Thoracic aorta (tissue), 2 donors: ENCODE measurements around the gene DDIT3. TPM values are rescaled to one million over a fixed set of nuclear protein-coding genes. Genes with fewer than 3 reads are reported as not detected.

Source experiments
- ATAC-seq: fragments of 150-250 bp; one replicate; pipeline ENCODE4 v1.8.0; 2017; ENCODE audit warnings: low read depth; ENCODE audit not compliant: insufficient number of reproducible peaks, low FRiP score
- DNase-seq: peaks from one replicate; pipeline ENCODE4 v3.0.0-alpha.2; 2020; ENCODE audit warnings: low spot score
- H3K27ac ChIP-seq, 2 donors: fragments of 200-600 bp; sonication (generic); 1 replicate in 1 of 2; 2 replicates in 1 of 2; pipeline ENCODE4 v1.5.1; 2016; ENCODE audit warnings: mild to moderate bottlenecking in 2 of 2, moderate library complexity in 2 of 2
- H3K27me3 ChIP-seq: fragments of 200-600 bp; sonication (generic); replicated peaks from 2 replicates; pipeline ENCODE4 v1.6.0; 2016; ENCODE audit warnings: mild to moderate bottlenecking; ENCODE audit not compliant: insufficient read depth
- H3K36me3 ChIP-seq: fragments of 200-600 bp; sonication (generic); one replicate; pipeline ENCODE4 v1.5.1; 2016
- H3K4me1 ChIP-seq, 2 donors: fragments of 200-600 bp; sonication (generic); 1 replicate in 1 of 2; 2 replicates in 1 of 2; pipeline versions ENCODE4 v1.5.1 to v1.6.0; 2016; ENCODE audit warnings: low read depth in 2 of 2, mild to moderate bottlenecking in 1 of 2; ENCODE audit not compliant: control insufficient read depth in 1 of 2
- H3K4me3 ChIP-seq: fragments of 200-600 bp; sonication (generic); 2 replicates; pipeline ENCODE4 v1.5.1; 2016; ENCODE audit warnings: mild to moderate bottlenecking
- H3K9me3 ChIP-seq: fragments of 200-600 bp; sonication (generic); 2 replicates; pipeline ENCODE4 v1.5.1; 2016
- total RNA-seq, 2 donors: library from RNA; depleted of rRNA; stranded (reverse); fragments of >200 nt; gene quantifications; one replicate each; pipeline versions ENCODE4 v1.1.0 to v1.2.3, GENCODE V29; 2016
- TF ChIP-seq, protein P1 (sequence below): fragments of 200-600 bp; sonication (generic); IDR thresholded peaks from one replicate; pipeline ENCODE4 v1.5.1; 2019; ENCODE audit warnings: antibody characterized with exemption

The DDIT3 gene
- total RNA-seq, 2 donors from 2014 or later, result 35.5 to 39.6 TPM

DNA sequence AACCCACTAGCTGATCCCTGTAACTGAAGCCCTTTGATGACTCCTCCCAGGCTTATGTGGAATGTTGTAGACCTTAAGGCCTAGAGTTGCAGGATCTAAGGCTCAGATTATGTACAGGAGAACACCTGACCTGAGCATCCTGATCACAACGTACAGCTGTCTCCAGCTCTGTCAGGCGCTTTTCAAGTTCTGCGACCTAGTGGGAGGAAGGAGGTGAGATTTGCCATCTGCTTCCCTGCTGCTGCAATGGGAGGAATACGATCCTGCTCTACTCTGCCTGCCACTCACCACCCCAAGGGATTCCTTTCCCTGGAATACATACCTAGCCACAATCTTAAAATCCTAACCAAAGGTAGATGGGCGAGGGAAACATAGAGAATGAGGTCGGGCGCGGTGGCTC, 12.8 kb upstream of the DDIT3 start:
- Histone ChIP-seq H3K27ac (no peak overlapping the region), H3K9me3 (no peaks in the 10 kb centered on the region), H3K27me3 (no peaks in the 10 kb centered on the region), H3K36me3 (peaks cover 73% of the 10 kb centered on the region), H3K4me1 (no peaks in the 10 kb centered on the region), H3K4me3 (no peak overlapping the region)
- DNase-seq (no peak), ATAC-seq (no peak)
- TF ChIP-seq, protein P1, sequence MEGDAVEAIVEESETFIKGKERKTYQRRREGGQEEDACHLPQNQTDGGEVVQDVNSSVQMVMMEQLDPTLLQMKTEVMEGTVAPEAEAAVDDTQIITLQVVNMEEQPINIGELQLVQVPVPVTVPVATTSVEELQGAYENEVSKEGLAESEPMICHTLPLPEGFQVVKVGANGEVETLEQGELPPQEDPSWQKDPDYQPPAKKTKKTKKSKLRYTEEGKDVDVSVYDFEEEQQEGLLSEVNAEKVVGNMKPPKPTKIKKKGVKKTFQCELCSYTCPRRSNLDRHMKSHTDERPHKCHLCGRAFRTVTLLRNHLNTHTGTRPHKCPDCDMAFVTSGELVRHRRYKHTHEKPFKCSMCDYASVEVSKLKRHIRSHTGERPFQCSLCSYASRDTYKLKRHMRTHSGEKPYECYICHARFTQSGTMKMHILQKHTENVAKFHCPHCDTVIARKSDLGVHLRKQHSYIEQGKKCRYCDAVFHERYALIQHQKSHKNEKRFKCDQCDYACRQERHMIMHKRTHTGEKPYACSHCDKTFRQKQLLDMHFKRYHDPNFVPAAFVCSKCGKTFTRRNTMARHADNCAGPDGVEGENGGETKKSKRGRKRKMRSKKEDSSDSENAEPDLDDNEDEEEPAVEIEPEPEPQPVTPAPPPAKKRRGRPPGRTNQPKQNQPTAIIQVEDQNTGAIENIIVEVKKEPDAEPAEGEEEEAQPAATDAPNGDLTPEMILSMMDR, result no peak

DNA sequence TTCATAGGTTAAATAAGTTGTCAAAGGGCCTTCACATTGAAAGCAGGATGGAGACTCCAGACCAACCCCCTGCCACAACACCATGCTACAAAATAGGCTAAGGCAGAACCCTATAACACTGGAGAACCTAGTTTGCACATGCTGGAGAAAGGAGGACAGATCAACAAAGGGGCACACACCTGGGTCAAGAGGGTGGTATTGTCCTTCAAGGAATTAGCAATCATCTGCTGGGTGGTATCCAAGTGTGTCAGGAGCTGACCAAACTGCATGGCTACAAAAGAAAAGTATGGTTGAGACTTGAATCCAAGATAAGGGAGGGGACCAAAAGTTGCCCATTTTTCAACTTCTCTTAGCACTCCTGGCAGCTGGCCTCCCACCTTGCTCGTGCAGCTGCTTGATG, 11.5 kb upstream of the DDIT3 start:
- no peak overlapping the region for H3K4me3 ChIP-seq
- H3K27me3 ChIP-seq, result no peaks in the 10 kb centered on the region
- H3K36me3 ChIP-seq, result peaks cover 78% of the 10 kb centered on the region
- no peak for ATAC-seq
- no peak overlapping the region for H3K27ac ChIP-seq
- DNase-seq, result no peak
- no peaks in the 10 kb centered on the region for H3K4me1 ChIP-seq
- H3K9me3 ChIP-seq, result no peaks in the 10 kb centered on the region
- TF ChIP-seq, protein P1, result no peak

DNA sequence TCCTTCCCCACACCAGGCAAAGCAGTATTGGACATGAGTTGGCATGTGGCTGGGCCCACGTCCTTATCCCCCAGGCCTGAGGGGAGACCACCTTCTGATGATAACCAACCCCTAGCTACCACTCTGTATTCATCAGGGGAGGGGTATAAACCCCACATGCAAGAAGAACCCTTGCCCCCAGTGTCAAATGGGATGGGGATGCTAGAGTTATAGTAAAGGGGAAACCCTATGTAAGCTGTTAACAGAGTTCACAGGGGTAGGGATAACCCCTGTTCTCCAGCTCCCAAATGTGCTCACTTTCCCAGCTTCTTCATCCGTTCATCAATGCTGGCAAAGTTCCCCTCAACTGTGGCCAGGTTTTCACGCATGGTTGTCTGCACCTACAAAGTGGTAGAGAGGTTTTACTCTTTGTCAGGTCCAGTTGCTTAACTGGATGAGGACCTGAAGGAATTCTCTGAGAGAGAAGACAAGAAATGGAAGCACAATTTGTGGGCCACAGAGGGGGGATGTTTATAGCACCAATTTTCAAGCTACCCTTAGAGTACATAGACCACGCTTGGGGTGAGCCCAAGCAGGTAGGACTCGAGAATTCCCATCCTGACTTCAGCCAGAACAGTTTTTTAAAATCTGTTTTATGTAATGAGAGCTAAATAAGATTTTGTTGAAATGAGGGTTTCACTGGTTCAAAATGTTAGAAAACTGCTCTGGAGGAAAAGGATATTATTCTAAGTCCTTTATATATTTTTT, 10.3 kb upstream of the DDIT3 start:
- Histone ChIP-seq H3K9me3 (no peaks in the 10 kb centered on the region), H3K4me3 (no peak overlapping the region), H3K27ac (no peak overlapping the region), H3K27me3 (no peaks in the 10 kb centered on the region), H3K4me1 (peaks cover 0 to 4% of the 10 kb centered on the region in 2 donors), H3K36me3 (peaks cover 91% of the 10 kb centered on the region)
- DNase-seq (no peak), ATAC-seq (no peak)
- TF ChIP-seq, protein P1, result no peak

DNA sequence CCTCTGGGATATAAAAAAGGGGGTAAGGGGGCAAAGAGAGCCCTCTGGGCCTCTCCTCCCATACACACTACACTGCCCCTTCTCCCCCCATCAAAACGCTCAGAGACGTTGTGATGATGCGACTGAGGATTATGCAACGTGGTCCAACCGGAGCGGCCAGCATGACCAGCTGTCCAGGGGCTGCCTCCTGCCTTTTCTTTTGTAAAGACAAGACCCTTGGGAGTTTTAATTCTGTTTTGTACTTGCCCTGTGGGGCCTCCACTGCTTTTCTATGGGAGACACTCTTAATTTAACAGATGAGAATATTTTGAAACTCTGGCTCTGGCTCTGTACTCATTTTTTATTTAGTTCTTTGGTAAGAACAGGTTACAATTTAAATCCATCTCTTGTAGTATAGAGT, 9.5 kb upstream of the DDIT3 start:
- TF ChIP-seq, protein P1, result no peak
- Histone ChIP-seq H3K4me3 (no peak overlapping the region), H3K9me3 (no peaks in the 10 kb centered on the region), H3K27ac (no peak overlapping the region), H3K36me3 (peaks cover 90% of the 10 kb centered on the region), H3K27me3 (no peaks in the 10 kb centered on the region), H3K4me1 (peaks cover 0 to 11% of the 10 kb centered on the region in 2 donors)
- DNase-seq (no peak), ATAC-seq (no peak)

DNA sequence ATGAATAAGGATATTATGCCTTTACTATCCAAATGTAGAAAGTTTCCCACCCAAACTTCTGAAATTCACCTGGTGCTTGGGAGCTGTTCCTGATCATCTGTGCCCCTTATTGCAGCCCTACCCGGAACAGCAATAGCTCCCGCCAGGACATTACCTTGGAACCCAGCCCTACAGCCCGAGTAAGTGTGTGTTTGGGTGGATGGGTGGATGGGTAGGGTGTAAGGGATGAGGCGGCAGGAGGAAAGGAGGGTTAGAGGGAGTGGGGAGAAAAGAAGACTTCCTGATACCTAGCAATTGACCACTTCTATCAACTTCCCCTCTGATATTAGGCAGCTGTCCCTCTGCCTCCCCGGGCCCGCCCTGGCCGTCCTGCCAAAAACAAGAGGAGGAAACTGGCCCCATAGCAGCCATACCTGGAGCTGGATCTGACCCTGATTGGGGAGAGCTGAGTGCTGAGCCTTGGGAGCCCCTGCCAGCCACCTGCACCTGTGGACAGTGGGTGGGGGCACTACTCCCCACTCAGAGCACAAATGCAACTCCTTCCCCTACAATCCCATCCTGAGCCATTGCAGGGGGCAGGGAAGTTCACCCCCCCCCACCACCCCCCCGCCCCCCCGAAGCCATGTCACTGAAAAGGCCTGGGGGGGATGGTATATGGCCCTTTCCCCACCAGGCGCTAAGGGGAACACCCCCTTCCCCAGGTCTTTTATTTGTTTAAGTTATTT, 8.7 kb upstream of the DDIT3 start:
- no peak for ATAC-seq
- peaks cover 8 to 20% of the 10 kb centered on the region in 2 donors for H3K4me1 ChIP-seq
- TF ChIP-seq, protein P1, result no peak
- H3K27me3 ChIP-seq, result no peaks in the 10 kb centered on the region
- H3K27ac ChIP-seq, result no peak overlapping the region
- DNase-seq, result no peak
- no peaks in the 10 kb centered on the region for H3K9me3 ChIP-seq
- H3K4me3 ChIP-seq, result no peak overlapping the region
- peaks cover 87% of the 10 kb centered on the region for H3K36me3 ChIP-seq
